Measurements from ENCODE around the gene TEKT5.

Gene TEKT5

GRCh38 chr16:10608687-10609401 is 85.9 kb downstream of the TEKT5 start:
- no peak for DNase-seq (ENCODE audit: low read depth)

GRCh38 chr16:10607157-10607556 is 87.6 kb downstream of the TEKT5 start:
- no peak for DNase-seq (ENCODE audit: low read depth)

- no peak for DNase-seq (ENCODE audit: low read depth)
Measured at GRCh38 chr16:10606607-10607006, 88.1 kb downstream of the TEKT5 start.

- no peak for DNase-seq (ENCODE audit: low read depth)
Measured at GRCh38 chr16:10605636-10606035, 89.1 kb downstream of the TEKT5 start.

GRCh38 chr16:10601444-10602408 is 93.0 kb downstream of the TEKT5 start:
- DNase-seq (ENCODE audit: low read depth): no peak

- DNase-seq (ENCODE audit: low read depth): no peak
Measured at GRCh38 chr16:10600782-10601443, 93.8 kb downstream of the TEKT5 start.

- no peak for DNase-seq (ENCODE audit: low read depth)
Measured at GRCh38 chr16:10599626-10600025, 95.1 kb downstream of the TEKT5 start.

GRCh38 chr16:10598157-10598556 is 96.6 kb downstream of the TEKT5 start:
- no peak for DNase-seq (ENCODE audit: low read depth)

GRCh38 chr16:10597187-10597601 is 97.5 kb downstream of the TEKT5 start:
- DNase-seq (ENCODE audit: low read depth): no peak

GRCh38 chr16:10594312-10594950 is 100.3 kb downstream of the TEKT5 start:
- DNase-seq (ENCODE audit: low read depth): no peak

GRCh38 chr16:10592611-10593010 is 102.1 kb downstream of the TEKT5 start:
- no peak for DNase-seq (ENCODE audit: low read depth)

GRCh38 chr16:10590342-10590741 is 104.4 kb downstream of the TEKT5 start:
- no peak for DNase-seq (ENCODE audit: low read depth)

- DNase-seq (ENCODE audit: low read depth): no peak
Measured at GRCh38 chr16:10589109-10589508, 105.6 kb downstream of the TEKT5 start.

GRCh38 chr16:10587622-10588021 is 107.1 kb downstream of the TEKT5 start:
- DNase-seq (ENCODE audit: low read depth): no peak

GRCh38 chr16:10584981-10585438 is 109.7 kb downstream of the TEKT5 start:
- no peak for DNase-seq (ENCODE audit: low read depth)

GRCh38 chr16:10583269-10583668 is 111.5 kb downstream of the TEKT5 start:
- no peak for DNase-seq (ENCODE audit: low read depth)

- no peak for DNase-seq (ENCODE audit: low read depth)
Measured at GRCh38 chr16:10581507-10581906, 113.2 kb downstream of the TEKT5 start.

- DNase-seq (ENCODE audit: low read depth): no peak
Measured at GRCh38 chr16:10580883-10581247, 113.9 kb downstream of the TEKT5 start.

- no peak for DNase-seq (ENCODE audit: low read depth)
Measured at GRCh38 chr16:10579965-10580882, 114.5 kb downstream of the TEKT5 start, which contains the start of gene EMP2. Gene EMP2 (minus strand): TSS chr16:10580598. CDS start chr16:10547617, 32,981 bp downstream.

GRCh38 chr16:10579575-10579964 is 115.2 kb downstream of the TEKT5 start:
- no peak for DNase-seq (ENCODE audit: low read depth)

Measured in stimulated activated CD8-positive, alpha-beta memory T cell treated with anti-CD3 and anti-CD28 coated beads, Interleukin-15, amount 100 ng/mL, for 1 hour (primary cell).